DOHH2 (cell line): ENCODE measurements around the gene P3H4.

Experiments used
- H3F3A ChIP-seq: fragments of 200-600 bp; sonication (generic), shearing (Covaris generic); 2 replicates; pipeline ENCODE4 v1.6.0; 2016; ENCODE audit warnings: antibody characterized with exemption, mild to moderate bottlenecking; ENCODE audit not compliant: control insufficient read depth, insufficient read depth
- H3K27ac ChIP-seq: fragments of 200-600 bp; sonication (generic); 2 replicates; pipeline ENCODE4 v1.5.1; 2014; ENCODE audit warnings: low read depth, mild to moderate bottlenecking, low read length, moderate library complexity
- H3K27me3 ChIP-seq: fragments of 200-600 bp; sonication (generic); 2 replicates; pipeline ENCODE4 v1.6.1; 2014; ENCODE audit warnings: mild to moderate bottlenecking, low read length, mixed read lengths; ENCODE audit not compliant: control insufficient read depth
- H3K36me3 ChIP-seq: fragments of 200-600 bp; sonication (generic); 2 replicates; pipeline ENCODE4 v1.6.1; 2014; ENCODE audit warnings: mild to moderate bottlenecking, low read length, moderate library complexity, mixed read lengths; ENCODE audit not compliant: control insufficient read depth
- H3K4me1 ChIP-seq: fragments of 200-600 bp; sonication (generic); 2 replicates; pipeline ENCODE4 v1.6.1; 2014; ENCODE audit warnings: mild to moderate bottlenecking, low read length, mixed read lengths; ENCODE audit not compliant: control insufficient read depth
- H3K4me2 ChIP-seq: fragments of 200-600 bp; sonication (generic); 2 replicates; pipeline ENCODE4 v1.6.0; 2014; ENCODE audit warnings: mild to moderate bottlenecking, low read length, moderate library complexity
- H3K4me3 ChIP-seq: fragments of 200-600 bp; sonication (generic); 2 replicates; pipeline ENCODE4 v1.5.1; 2014; ENCODE audit warnings: mild to moderate bottlenecking, low read length, mixed read lengths
- H3K79me2 ChIP-seq: fragments of 200-600 bp; sonication (generic); 2 replicates; pipeline ENCODE4 v1.6.1; 2014; ENCODE audit warnings: mild to moderate bottlenecking, low read length, mixed read lengths; ENCODE audit not compliant: control insufficient read depth
- H3K9me2 ChIP-seq: fragments of 200-600 bp; sonication (generic); replicated peaks from 2 replicates; pipeline ENCODE4 v1.6.1; 2014; ENCODE audit warnings: mild to moderate bottlenecking, low read length, mixed read lengths; ENCODE audit not compliant: control insufficient read depth
- H3K9me3 ChIP-seq: fragments of 200-600 bp; sonication (generic); 2 replicates; pipeline ENCODE4 v1.6.1; 2014; ENCODE audit warnings: antibody characterized with exemption, low read length, mixed read lengths; ENCODE audit not compliant: control insufficient read depth, insufficient read depth
- H4K20me1 ChIP-seq: fragments of 200-600 bp; sonication (generic); 2 replicates; pipeline ENCODE4 v1.6.0; 2014; ENCODE audit warnings: low read depth, mild to moderate bottlenecking, antibody characterized with exemption, low read length, moderate library complexity; ENCODE audit not compliant: control insufficient read depth, insufficient read depth
- CTCF ChIP-seq: fragments of 200-600 bp; sonication (generic); IDR thresholded peaks from one replicate; pipeline ENCODE4 v1.5.1; 2014; ENCODE audit warnings: antibody characterized with exemption, mild to moderate bottlenecking, low read depth, low read length; ENCODE audit not compliant: poor library complexity, severe bottlenecking
- EZH2phosphoT487 ChIP-seq: fragments of 200-600 bp; sonication (generic); IDR thresholded peaks from 2 replicates; pipeline ENCODE4 v1.6.1; 2017; ENCODE audit warnings: borderline replicate concordance, mild to moderate bottlenecking, antibody characterized with exemption, low read length, moderate library complexity, mixed read lengths

P3H4 gene

GRCh38 chr17:41766135-41766534, 45.6 kb downstream of the P3H4 start:
- no peaks in the 10 kb centered on the region for H3K36me3 ChIP-seq
- peaks cover under 1% of the 10 kb centered on the region; the same call in 1 of the 2 replicates for H3K4me1 ChIP-seq
- H3K9me3 ChIP-seq: no peaks in the 10 kb centered on the region
- no peak for TF ChIP-seq EZH2phosphoT487
- no peaks in the 10 kb centered on the region for H3F3A ChIP-seq
- H3K79me2 ChIP-seq: no peaks in the 10 kb centered on the region
- no peaks in the 10 kb centered on the region for H3K27me3 ChIP-seq
- no peak overlapping the region for H3K4me2 ChIP-seq
- no peak overlapping the region for H3K27ac ChIP-seq
- H4K20me1 ChIP-seq: no peaks in the 10 kb centered on the region
- H3K9me2 ChIP-seq: no peaks in the 10 kb centered on the region
- H3K4me3 ChIP-seq: no peak overlapping the region

GRCh38 chr17:41763327-41763726, 48.4 kb downstream of the P3H4 start:
- Histone ChIP-seq H3K4me1 (no peaks in the 10 kb centered on the region), H3K27ac (no peak overlapping the region), H3K27me3 (no peaks in the 10 kb centered on the region), H3K4me3 (no peak overlapping the region), H3F3A (no peaks in the 10 kb centered on the region), H3K9me2 (no peaks in the 10 kb centered on the region), H3K4me2 (no peak overlapping the region), H3K9me3 (no peaks in the 10 kb centered on the region), H3K36me3 (no peaks in the 10 kb centered on the region), H3K79me2 (no peaks in the 10 kb centered on the region), H4K20me1 (no peaks in the 10 kb centered on the region)
- TF ChIP-seq CTCF: no peak
- TF ChIP-seq EZH2phosphoT487: no peak

GRCh38 chr17:41762841-41763240, 48.9 kb downstream of the P3H4 start:
- H3K9me3 ChIP-seq: no peaks in the 10 kb centered on the region
- H3K4me1 ChIP-seq: no peaks in the 10 kb centered on the region
- H3K79me2 ChIP-seq: no peaks in the 10 kb centered on the region
- no peaks in the 10 kb centered on the region for H3F3A ChIP-seq
- no peaks in the 10 kb centered on the region for H3K36me3 ChIP-seq
- no peaks in the 10 kb centered on the region for H3K27me3 ChIP-seq
- no peak overlapping the region for H3K27ac ChIP-seq
- no peaks in the 10 kb centered on the region for H3K9me2 ChIP-seq
- no peaks in the 10 kb centered on the region for H4K20me1 ChIP-seq
- H3K4me2 ChIP-seq: no peak overlapping the region
- H3K4me3 ChIP-seq: no peak overlapping the region
- TF ChIP-seq CTCF (no peak), EZH2phosphoT487 (no peak)

DNA sequence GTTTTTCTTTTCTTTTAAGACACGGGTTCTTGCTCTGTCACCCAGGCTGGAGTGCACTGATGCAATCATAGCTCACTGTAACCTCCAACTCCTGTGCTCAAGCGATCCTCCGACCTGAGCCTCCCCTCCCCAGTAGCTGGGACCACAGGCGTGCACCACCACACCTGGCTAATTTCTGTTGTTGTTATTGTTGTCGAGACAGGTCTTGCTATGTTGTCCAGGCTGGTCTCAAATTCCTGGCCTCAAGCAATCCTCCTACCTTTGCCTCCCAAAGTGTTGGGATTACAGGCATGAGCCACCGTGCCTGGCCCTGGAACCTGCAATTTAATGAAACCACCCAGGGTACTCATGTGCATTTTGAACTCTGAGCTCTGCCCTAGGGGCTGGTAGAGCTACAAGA, 49.4 kb downstream of the P3H4 start:
- H3K27ac ChIP-seq: no peak overlapping the region
- H3K27me3 ChIP-seq: no peaks in the 10 kb centered on the region
- H3K79me2 ChIP-seq: no peaks in the 10 kb centered on the region
- no peaks in the 10 kb centered on the region for H3K9me2 ChIP-seq
- no peak overlapping the region for H3K4me3 ChIP-seq
- no peaks in the 10 kb centered on the region for H3K9me3 ChIP-seq
- no peaks in the 10 kb centered on the region for H4K20me1 ChIP-seq
- TF ChIP-seq CTCF (no peak), EZH2phosphoT487 (no peak)
- H3K4me1 ChIP-seq: no peaks in the 10 kb centered on the region
- H3K4me2 ChIP-seq: no peak overlapping the region
- H3F3A ChIP-seq: no peaks in the 10 kb centered on the region
- H3K36me3 ChIP-seq: no peaks in the 10 kb centered on the region
